ENCODE measurements around the gene POLR1G. TPM values are rescaled to one million over a fixed set of nuclear protein-coding genes. Genes with fewer than 3 reads are reported as not detected.

POLR1G gene
- total and polyA plus RNA-seq, 2 donors (not counting 3 experiments of a cell fraction or from before 2014, with no cell fraction given) = 6.6 to 19.5 TPM

GRCh38 chr19:45361608-45362007 lies 44.8 kb upstream of the POLR1G start:
- Histone ChIP-seq H3K79me2 (ENCODE audit: control insufficient read depth, insufficient read depth, low read length) (no peaks in the 10 kb centered on the region), H3K9me1 (replicated peaks; ENCODE audit: control insufficient read depth, extremely low read depth, insufficient read depth, low read length) (no peaks in the 10 kb centered on the region), H4K20me1 (replicated peaks; ENCODE audit: control insufficient read depth, extremely low read depth, insufficient read depth, low read length) (no peaks in the 10 kb centered on the region), H3K9me3 (replicated peaks; ENCODE audit: control insufficient read depth, insufficient read depth, low read length) (no peaks in the 10 kb centered on the region), H3K36me3 (ENCODE audit: control insufficient read depth in 2 of 2, extremely low read depth in 1 of 2, insufficient read depth in 2 of 2, low read length in 2 of 2) (peaks cover 0 to 27% of the 10 kb centered on the region in 2 experiments), H3K4me1 (ENCODE audit: control insufficient read depth, extremely low read depth, insufficient read depth, low read length) (no peaks in the 10 kb centered on the region), H3K4me2 (ENCODE audit: insufficient read depth, low read length) (no peak overlapping the region), H3K4me3 (replicated peaks in 1 of 3; ENCODE audit: insufficient read depth in 1 of 3, low read depth in 1 of 3, low read length in 3 of 3) (no peak overlapping the region), H3K27me3 (ENCODE audit: control insufficient read depth in 2 of 2, insufficient read depth in 2 of 2, low read length in 2 of 2) (no peaks in the 10 kb centered on the region), H2AFZ (ENCODE audit: low read depth, low read length) (no peak overlapping the region), H3K27ac (ENCODE audit: insufficient read depth, low read depth, low read length) (no peak overlapping the region), H3K9ac (replicated peaks; ENCODE audit: extremely low read depth, insufficient read depth, low read length) (no peak overlapping the region)
- TF ChIP-seq GATA2 (IDR thresholded peaks at IDR 0.05; ENCODE audit: insufficient read depth, insufficient read length, low read depth, low read length) = no peak
- no peak for TF ChIP-seq EZH2 (IDR thresholded peaks at IDR 0.05; ENCODE audit: borderline replicate concordance, low read depth, low read length, severe bottlenecking)
- no peak for TF ChIP-seq CTCF (IDR thresholded peaks at IDR 0.05; ENCODE audit: extremely low read depth in 1 of 2, insufficient read depth in 1 of 2, low read depth in 1 of 2, low read length in 2 of 2)
- no peak for TF ChIP-seq POLR2A (IDR thresholded peaks at IDR 0.05; ENCODE audit: low read depth, low read length)
- TF ChIP-seq POLR2AphosphoS5 (IDR thresholded peaks at IDR 0.05; ENCODE audit: insufficient read depth, low read depth, low read length) = no peak
- no peak for TF ChIP-seq JUN (IDR thresholded peaks at IDR 0.05; ENCODE audit: borderline replicate concordance, insufficient read depth, insufficient read length, low read depth)
- no peak for TF ChIP-seq MAX (IDR thresholded peaks at IDR 0.05; ENCODE audit: insufficient read depth, insufficient read length)
- TF ChIP-seq MYC (IDR thresholded peaks at IDR 0.05; ENCODE audit: low read depth, low read length) = no peak
- TF ChIP-seq FOS (IDR thresholded peaks at IDR 0.05; ENCODE audit: borderline replicate concordance, insufficient read depth, low read length) = no peak
- ChIA-PET CTCF (no interaction called here), POLR2A (no interaction called here)
- DNase-seq (ENCODE audit: low read depth, low spot score) (no peak), FAIRE-seq (no peak)
- dilution Hi-C loops (cut with MboI; ENCODE audit: extremely low pct_ligation_motif_present, low sequenced_read_pairs) (no loop called here), intact Hi-C loops (cut with micrococcal nuclease) (no loop called here)
- BruUV-seq (replicated peaks) = no TSS peak
